Measurements from ENCODE around the gene ZBTB40. TPM values are rescaled to one million over a fixed set of nuclear protein-coding genes. Genes with fewer than 3 reads are reported as not detected.

The ZBTB40 gene
- total RNA-seq, 1 experiment from 2014 or later, result 11.8 TPM

Other genes with a start within 250 kb of the ZBTB40 start
- gene EPHA8, start 111.6 kb downstream of the ZBTB40 start, total RNA-seq (2014; rRNA removed; shearing (Covaris generic)), result not detected in 2 replicates
- gene C1QA, start 184.8 kb downstream of the ZBTB40 start, total RNA-seq (2014; rRNA removed; shearing (Covaris generic)), result not detected in 2 replicates
- not detected in 2 replicates for gene C1QC, start 191.8 kb downstream of the ZBTB40 start, total RNA-seq (2014; rRNA removed; shearing (Covaris generic))
- gene C1QB, start 201.4 kb downstream of the ZBTB40 start, total RNA-seq (2014; rRNA removed; shearing (Covaris generic)), result not detected in 2 replicates

All from M059J (cell line).